K562 (cell line): ENCODE data around the gene RABL6. TPM values are rescaled to one million over a fixed set of nuclear protein-coding genes. Genes with fewer than 3 reads are reported as not detected.
"Not testable (repeated sequence)": the region's sequence is repeated elsewhere in the genome, so short reads cannot be mapped to it uniquely, and the experiment has no call there.

Experiments
- ATAC-seq: fragments of 200-7000 bp; cut with Tn5 transposase; 3 replicates; pipeline ENCODE4 v1.9.1; 2020; ENCODE audit warnings: moderate library complexity
- BruUV-seq: library from RNA; stranded (reverse); fragments of 400-500 nt; replicated peaks from 2 replicates; lab custom pipeline; 2021; lab: Mats Ljungman, UMichigan
- CTCF ChIA-PET: fragments of 300-600 bp; formaldehyde crosslinking; extraction: SDS; loops from one replicate; lab custom pipeline; 2021; ENCODE audit warnings: low intra/inter-chr PET ratio; lab: Yijun Ruan, JAX
- POLR2A ChIA-PET: fragments of 300-600, 350-650 bp; sonication (Branson Sonifier 250); formaldehyde crosslinking; extraction: SDS; loops from one replicate; lab custom pipeline; 2021; ENCODE audit warnings: antibody characterized with exemption, inconsistent platforms; lab: Yijun Ruan, JAX
- DNase-seq, 4 experiments: peaks; one replicate each; pipeline versions ENCODE4 v3.0.0 to v3.0.0-alpha.2; 2011 to 2018; ENCODE audit warnings: low spot score in 3 of 4, mixed read lengths in 3 of 4; ENCODE audit errors: extremely low read depth in 1 of 4
- FAIRE-seq: peaks from 2 replicates; lab custom pipeline; 2011; peaks lifted over from hg19 to GRCh38; lab: Jason Lieb, UNC
- H2AFZ ChIP-seq: 2 replicates; pipeline ENCODE4 v1.6.0; 2011; ENCODE audit warnings: low read depth, low read length, control low read depth, inconsistent platforms
- H3K27ac ChIP-seq: fragments of 200-600 bp; 3 replicates; pipeline ENCODE4 v1.8.0; 2011; ENCODE audit warnings: low read depth, mild to moderate bottlenecking, control low read depth, inconsistent platforms, low read length, moderate library complexity, mixed read lengths; ENCODE audit errors: extremely low read depth
- H3K27me3 ChIP-seq, 2 experiments: fragments of 300-600 bp in 1 of 2; 2 replicates in 1 of 2; 3 replicates in 1 of 2; pipeline versions ENCODE4 v1.6.0 to v1.8.0; 2011; ENCODE audit warnings: inconsistent platforms in 2 of 2, low read length in 2 of 2, mild to moderate bottlenecking in 1 of 2, mixed read lengths in 1 of 2, moderate library complexity in 1 of 2; ENCODE audit not compliant: control insufficient read depth in 2 of 2, insufficient read depth in 2 of 2
- H3K36me3 ChIP-seq: fragments of 300-600 bp; 3 replicates; pipeline ENCODE4 v1.8.0; 2011; ENCODE audit warnings: mild to moderate bottlenecking, low read length, inconsistent platforms; ENCODE audit not compliant: control insufficient read depth, insufficient read depth
- H3K4me1 ChIP-seq, 2 experiments: fragments of 200-600 bp in 1 of 2; replicated peaks in 1 of 2; 2 replicates in 1 of 2; 3 replicates in 1 of 2; pipeline versions ENCODE4 v1.5.1 to v1.8.0; 2011; ENCODE audit warnings: inconsistent platforms in 2 of 2, low read length in 2 of 2, mild to moderate bottlenecking in 1 of 2, mixed read lengths in 1 of 2, moderate library complexity in 1 of 2; ENCODE audit not compliant: control insufficient read depth in 2 of 2, insufficient read depth in 2 of 2
- H3K4me2 ChIP-seq: 2 replicates; pipeline ENCODE4 v1.6.1; 2011; ENCODE audit warnings: low read length, control low read depth, inconsistent platforms, mixed read lengths; ENCODE audit not compliant: insufficient read depth
- H3K4me3 ChIP-seq: fragments of 200-600 bp; sonication (generic), shearing (Covaris generic); 2 replicates; pipeline ENCODE4 v1.5.1; 2016; ENCODE audit warnings: control low read depth, inconsistent platforms
- H3K79me2 ChIP-seq: fragments of 200-600 bp; 3 replicates; pipeline ENCODE4 v1.8.0; 2011; ENCODE audit warnings: low read length, inconsistent platforms; ENCODE audit not compliant: control insufficient read depth, insufficient read depth
- H3K9ac ChIP-seq, 2 experiments: 2 replicates each; pipeline versions ENCODE4 v1.6.0 to v1.6.1; 2011; ENCODE audit warnings: low read depth in 2 of 2, low read length in 2 of 2, control low read depth in 1 of 2, inconsistent platforms in 1 of 2, mild to moderate bottlenecking in 1 of 2, mixed read lengths in 1 of 2; ENCODE audit not compliant: insufficient read depth in 1 of 2
- H3K9me1 ChIP-seq: one replicate; pipeline ENCODE4 v1.6.0; 2011; ENCODE audit warnings: inconsistent platforms, mild to moderate bottlenecking, low read length, moderate library complexity; ENCODE audit not compliant: control insufficient read depth, insufficient read depth
- H3K9me3 ChIP-seq: replicated peaks from 2 replicates; pipeline ENCODE4 v1.5.1; 2011; ENCODE audit warnings: low read depth, low read length, inconsistent platforms; ENCODE audit not compliant: control insufficient read depth, insufficient read depth
- H4K20me1 ChIP-seq: replicated peaks from 2 replicates; pipeline ENCODE4 v1.6.1; 2011; ENCODE audit warnings: low read length, inconsistent platforms, mixed read lengths; ENCODE audit not compliant: control insufficient read depth, insufficient read depth
- CEBPG ChIP-seq, 3 experiments: fragments of 200-800 bp in 1 of 3; sonication (Bioruptor generic) in 1 of 3; sonication (generic) in 1 of 3; formaldehyde crosslinking in 1 of 3; IDR thresholded peaks in 2 of 3; conservative IDR thresholded peaks in 1 of 3; 2 replicates each; pipeline versions ENCODE4 v1.6.1 to v1.8.0; 2016 to 2022; ENCODE audit warnings: missing compliant biosample characterization in 2 of 3, missing genetic modification characterization in 2 of 3, mild to moderate bottlenecking in 1 of 3, missing genetic modification reagents in 1 of 3
- FOXP4 ChIP-seq: sonication (generic); formaldehyde crosslinking; IDR thresholded peaks from 2 replicates; pipeline ENCODE4 v1.8.0; 2022; ENCODE audit warnings: mild to moderate bottlenecking, missing genetic modification reagents, borderline replicate concordance
- ZBTB17 ChIP-seq: fragments of 450-650 bp; formaldehyde crosslinking; IDR thresholded peaks from 2 replicates; pipeline ENCODE4 v1.4.0; 2020; ENCODE audit warnings: mild to moderate bottlenecking
- WGBS: fragments of 100-300 bp; shearing (Covaris generic); methylation state at CpG from one replicate; pipeline ENCODE4 v1.1.6; 2016; ENCODE audit warnings: low coverage, mixed read lengths; ENCODE audit not compliant: insufficient coverage; ENCODE audit errors: missing lambda C conversion rate; 5-methylcytosine and 5-hydroxymethylcytosine counted together
- in situ Hi-C: fragments of 300-500 bp; cut with MboI; formaldehyde crosslinking; loops from 4 replicates; pipeline ENCODE4 v1.15.0; 2018; ENCODE audit warnings: inconsistent platforms, mixed read lengths
- intact Hi-C: fragments of 100-400 bp; cut with micrococcal nuclease; formaldehyde crosslinking; loops from 2 replicates; pipeline ENCODE4 v1.14.2; 2022
- polyA plus RNA-seq, 8 experiments: library from polyadenylated mRNA; depleted of rRNA in 4 of 8; stranded (reverse) in 5 of 8; unstranded in 3 of 8; fragments of >200 nt; fragmentation: Nextera tagmentation in 2 of 8; fragmentation: Illumina TruSeq in 1 of 8; extraction: Ambion mirVana in 2 of 8; extraction: Trizol in 1 of 8; gene quantifications; 2 replicates each; pipeline versions ENCODE4 v1.2.1 to v1.2.3, GENCODE V29; 2011 to 2014; ENCODE audit warnings: inconsistent platforms in 1 of 8, missing spikeins in 1 of 8
- total RNA-seq, 7 experiments: library from RNA; depleted of rRNA in 6 of 7; stranded (reverse); fragments of >200 nt in 6 of 7; fragmentation: Illumina TruSeq in 2 of 7; extraction: Trizol in 2 of 7; gene quantifications; 2 replicates each; pipeline versions ENCODE4 v1.2.1 to v1.2.3, GENCODE V29; 2011 to 2021; ENCODE audit warnings: low replicate concordance in 1 of 7

RABL6 gene
- total and polyA plus RNA-seq, 9 of the 15 experiments (the other 6 are each of a cell fraction or from before 2014, with no cell fraction given): 5.6 to 181 (median 84.5) TPM

- intact Hi-C loops; FAIRE-seq; H3K9ac ChIP-seq; H3K9me3 ChIP-seq; H4K20me1 ChIP-seq; H3K4me3 ChIP-seq; H3K4me2 ChIP-seq; in situ Hi-C loops; H2AFZ ChIP-seq; H3K27me3 ChIP-seq; H3K9me1 ChIP-seq; DNase-seq; ATAC-seq; BruUV-seq; H3K36me3 ChIP-seq; TF ChIP-seq CEBPG (CRISPR knock-in tag; IDR thresholded peaks at IDR 0.05): not testable (repeated sequence)
- peak; percentile 24; the same call in 1 of the 2 replicates for TF ChIP-seq FOXP4 (CRISPR knock-in tag)
- peak in 1 of 2 experiments; percentile 9; a peak in 1 of 4 replicates for TF ChIP-seq CEBPG (tag; conservative IDR thresholded peaks at IDR 0.05 in 1 of 2, IDR thresholded peaks at IDR 0.05 in 1 of 2)
- 0 out of 2 replicates have a peak, but pooled peaks have one; percentile 6 for TF ChIP-seq ZBTB17 (CRISPR knock-in tag)
- peaks cover 21 to 57% of the 10 kb centered on the region in 2 experiments for H3K4me1 ChIP-seq
- ChIA-PET POLR2A (interaction anchor here (1.2 to 2.2 kb wide), 3 partner anchors 13 to 22 kb away, joined by 3 to 15 read pairs (median 4); no protein-coding TSS in a partner anchor), CTCF (interaction anchor here (0.6 kb wide), 1 partner anchor 74 kb away, joined by 3 read pairs; no protein-coding TSS in a partner anchor)
- 84% methylated on average over 9 of the region's 9 CpGs for WGBS
- H3K27ac ChIP-seq: peak overlapping the region; percentile 53; the same call in 1 of the 3 replicates
- peaks cover 29% of the 10 kb centered on the region for H3K79me2 ChIP-seq
These were observed 75.2 kb downstream of the RABL6 start for GRCh38 chr9:136882947-136883283.

- H3K4me3 ChIP-seq, H3K27ac ChIP-seq, H3K9me3 ChIP-seq, intact Hi-C loops, DNase-seq, in situ Hi-C loops, H3K9ac ChIP-seq, FAIRE-seq, H3K4me2 ChIP-seq, H3K9me1 ChIP-seq, H3K27me3 ChIP-seq, BruUV-seq, H2AFZ ChIP-seq, H4K20me1 ChIP-seq, ATAC-seq: not testable (repeated sequence)
- Histone ChIP-seq H3K79me2 (peaks cover 37% of the 10 kb centered on the region), H3K4me1 (peaks cover 27 to 65% of the 10 kb centered on the region in 2 experiments), H3K36me3 (peaks cover 13% of the 10 kb centered on the region; the same call in 2 of the 3 replicates)
- ChIA-PET POLR2A (interaction anchor here (0.6 to 1.8 kb wide), 5 partner anchors 9 to 56 kb away, joined by 3 to 10 read pairs (median 4); no protein-coding TSS in a partner anchor), CTCF (interaction anchor here (0.6 kb wide), 1 partner anchor 75 kb away, joined by 3 read pairs; no protein-coding TSS in a partner anchor)
- 89% methylated on average over 10 of the region's 10 CpGs for WGBS
These were observed 75.9 kb downstream of the RABL6 start for GRCh38 chr9:136883670-136884069.
